Endothelial cell (in vitro differentiated cells): ENCODE results near the gene HGFAC. TPM values are rescaled to one million over a fixed set of nuclear protein-coding genes. Genes with fewer than 3 reads are reported as not detected.

ENCODE experiments used
- DNase-seq: peaks from one replicate; pipeline ENCODE4 v3.0.0; 2021; ENCODE audit warnings: low spot score
- H3K27ac Mint-ChIP-seq: one replicate; pipeline ENCODE4 v1.8.0; 2021; ENCODE audit warnings: mixed read lengths, inconsistent platforms; ENCODE audit not compliant: unreplicated experiment
- H3K27me3 Mint-ChIP-seq: one replicate; pipeline ENCODE4 v1.8.0; 2021; ENCODE audit warnings: mild to moderate bottlenecking, moderate library complexity, mixed read lengths, inconsistent platforms; ENCODE audit not compliant: unreplicated experiment
- H3K36me3 Mint-ChIP-seq: one replicate; pipeline ENCODE4 v1.8.0; 2021; ENCODE audit warnings: mild to moderate bottlenecking, low read depth, mixed read lengths, inconsistent platforms; ENCODE audit not compliant: unreplicated experiment
- H3K4me1 Mint-ChIP-seq: one replicate; pipeline ENCODE4 v1.8.0; 2021; ENCODE audit warnings: mild to moderate bottlenecking, mixed read lengths, inconsistent platforms; ENCODE audit not compliant: unreplicated experiment
- H3K4me3 Mint-ChIP-seq: one replicate; pipeline ENCODE4 v1.8.0; 2021; ENCODE audit warnings: mild to moderate bottlenecking, mixed read lengths, inconsistent platforms; ENCODE audit not compliant: unreplicated experiment
- H3K9me3 Mint-ChIP-seq: one replicate; pipeline ENCODE4 v1.8.0; 2021; ENCODE audit warnings: mixed read lengths, inconsistent platforms; ENCODE audit not compliant: unreplicated experiment
- total RNA-seq: library from RNA; stranded (reverse); fragmentation: NEBNext Ultra II Directional; extraction: Animal tissue kit (Norgen Biotek cat#: 25700); gene quantifications from one replicate; pipeline ENCODE4 v1.2.1, GENCODE V29; 2021; ENCODE audit not compliant: unreplicated experiment
- TF ChIP-seq, protein P1 (sequence below): fragments of 200-600 bp; sonication (generic); IDR thresholded peaks from one replicate; pipeline ENCODE4 v1.5.0; 2021; ENCODE audit warnings: antibody characterized with exemption; ENCODE audit not compliant: unreplicated experiment

The HGFAC gene
- total RNA-seq, 1 donor from 2014 or later, result 2.4 TPM

DNA sequence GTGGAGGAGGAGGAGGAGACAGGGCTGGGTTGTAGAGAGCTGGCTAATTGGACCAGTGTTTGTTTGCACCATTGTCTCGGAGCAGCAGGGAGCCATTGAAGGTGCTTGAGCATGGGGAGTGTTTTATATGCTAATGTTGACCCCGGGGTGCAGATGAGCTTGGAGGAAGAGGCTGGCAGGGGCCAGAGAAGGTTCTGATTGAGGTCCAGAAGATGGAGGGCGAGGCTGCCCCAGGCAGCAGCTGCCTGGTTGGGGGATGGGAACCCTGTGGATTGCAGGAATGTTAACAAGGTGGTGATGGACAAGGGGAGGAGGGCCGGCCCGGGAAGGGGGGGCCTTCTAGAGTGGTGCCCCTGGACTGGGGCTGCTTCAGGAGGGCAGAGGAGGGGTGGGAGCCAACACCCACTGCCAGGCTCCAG, 39.4 kb downstream of the HGFAC start:
- Mint-ChIP-seq H3K9me3 (no peaks in the 10 kb centered on the region), H3K36me3 (no peaks in the 10 kb centered on the region)
- DNase-seq, result no peak

DNA sequence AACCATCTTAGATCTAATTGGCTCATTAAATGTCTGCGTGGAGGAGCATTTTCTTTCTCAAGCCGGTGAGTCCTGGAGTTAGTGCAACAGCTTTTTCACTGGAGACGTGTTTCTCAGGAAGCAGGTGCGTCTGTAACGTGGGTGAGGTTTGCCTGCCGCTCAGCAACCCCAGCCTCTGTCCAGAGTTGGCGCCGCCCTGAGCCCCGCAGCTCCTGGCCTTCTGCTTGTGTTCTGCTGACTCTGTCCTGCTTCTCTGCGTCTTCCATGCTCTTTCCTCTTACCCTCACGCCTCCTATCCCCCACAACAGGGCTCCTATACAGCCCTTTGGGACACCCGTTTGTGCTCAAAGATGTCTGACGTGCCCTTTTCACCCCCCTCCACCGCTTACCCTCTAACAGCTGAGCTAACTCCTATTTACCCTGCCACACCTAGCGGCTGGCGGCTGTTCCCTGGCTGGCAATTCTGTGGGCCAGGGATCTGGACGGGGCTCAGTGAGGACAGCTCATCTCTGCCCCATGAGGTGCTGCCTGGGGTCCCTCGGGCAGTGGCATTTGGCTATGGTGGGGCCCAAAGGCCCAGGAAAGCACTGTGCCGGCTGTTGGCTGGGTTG, 40.1 kb downstream of the HGFAC start:
- Mint-ChIP-seq H3K27ac (no peak overlapping the region), H3K4me3 (no peak overlapping the region), H3K4me1 (peaks cover 2% of the 10 kb centered on the region), H3K36me3 (no peaks in the 10 kb centered on the region), H3K9me3 (no peaks in the 10 kb centered on the region), H3K27me3 (peaks cover 4% of the 10 kb centered on the region)
- DNase-seq, result no peak
- TF ChIP-seq, protein P1, sequence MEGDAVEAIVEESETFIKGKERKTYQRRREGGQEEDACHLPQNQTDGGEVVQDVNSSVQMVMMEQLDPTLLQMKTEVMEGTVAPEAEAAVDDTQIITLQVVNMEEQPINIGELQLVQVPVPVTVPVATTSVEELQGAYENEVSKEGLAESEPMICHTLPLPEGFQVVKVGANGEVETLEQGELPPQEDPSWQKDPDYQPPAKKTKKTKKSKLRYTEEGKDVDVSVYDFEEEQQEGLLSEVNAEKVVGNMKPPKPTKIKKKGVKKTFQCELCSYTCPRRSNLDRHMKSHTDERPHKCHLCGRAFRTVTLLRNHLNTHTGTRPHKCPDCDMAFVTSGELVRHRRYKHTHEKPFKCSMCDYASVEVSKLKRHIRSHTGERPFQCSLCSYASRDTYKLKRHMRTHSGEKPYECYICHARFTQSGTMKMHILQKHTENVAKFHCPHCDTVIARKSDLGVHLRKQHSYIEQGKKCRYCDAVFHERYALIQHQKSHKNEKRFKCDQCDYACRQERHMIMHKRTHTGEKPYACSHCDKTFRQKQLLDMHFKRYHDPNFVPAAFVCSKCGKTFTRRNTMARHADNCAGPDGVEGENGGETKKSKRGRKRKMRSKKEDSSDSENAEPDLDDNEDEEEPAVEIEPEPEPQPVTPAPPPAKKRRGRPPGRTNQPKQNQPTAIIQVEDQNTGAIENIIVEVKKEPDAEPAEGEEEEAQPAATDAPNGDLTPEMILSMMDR, result no peak

More for the DNA sequence above, 39.4 kb downstream of the HGFAC start:
- Mint-ChIP-seq H3K4me1 (no peaks in the 10 kb centered on the region), H3K27me3 (peaks cover 4% of the 10 kb centered on the region), H3K4me3 (no peak overlapping the region), H3K27ac (no peak overlapping the region)
- TF ChIP-seq, protein P1, result no peak

DNA sequence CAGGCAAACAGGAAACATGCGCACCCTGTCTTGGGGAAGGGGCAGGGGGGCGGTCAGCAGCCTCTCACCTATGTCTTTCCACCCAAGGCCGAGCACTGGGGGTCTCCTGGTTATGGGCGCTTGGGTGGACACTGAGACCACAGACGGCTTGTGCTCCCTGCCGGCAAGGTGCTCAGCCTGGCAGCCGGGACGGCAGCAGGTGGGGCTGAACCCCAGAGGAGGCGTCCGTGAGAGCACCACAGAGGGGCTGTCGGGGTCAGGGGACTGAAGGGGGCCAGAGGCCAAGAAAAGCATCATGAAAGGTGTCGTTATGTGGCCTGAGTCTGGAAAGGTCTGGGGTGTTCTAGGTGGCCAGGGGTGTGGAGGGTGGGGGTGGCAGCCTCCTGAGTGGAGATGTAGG, 40.9 kb downstream of the HGFAC start:
- Mint-ChIP-seq H3K4me1 (peaks cover 2% of the 10 kb centered on the region), H3K36me3 (no peaks in the 10 kb centered on the region), H3K27ac (no peak overlapping the region), H3K9me3 (no peaks in the 10 kb centered on the region), H3K4me3 (no peak overlapping the region), H3K27me3 (peaks cover 4% of the 10 kb centered on the region)
- DNase-seq, result no peak
- TF ChIP-seq, protein P1, result no peak

DNA sequence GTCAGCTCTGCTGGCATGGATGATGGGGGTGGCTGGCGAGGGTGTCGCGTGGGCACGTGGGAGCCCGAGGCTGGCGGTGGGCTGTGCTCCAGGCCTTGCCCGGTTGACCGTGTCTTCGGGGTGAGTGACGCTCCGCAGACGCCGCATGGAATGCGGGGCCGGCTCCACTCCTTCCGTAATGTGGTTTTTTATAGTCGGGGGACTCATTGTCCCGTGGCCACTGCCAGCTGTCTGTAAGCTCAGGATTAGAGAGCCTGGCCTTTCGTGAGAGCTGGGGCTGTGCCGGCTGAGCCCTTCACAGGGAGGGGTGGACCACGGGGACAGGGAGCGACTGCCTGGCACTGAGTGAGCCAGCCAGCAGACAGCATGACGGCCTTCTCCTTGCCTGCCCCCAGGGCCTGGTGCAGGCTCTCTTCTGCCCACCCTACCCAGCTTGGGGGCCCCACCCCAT, 41.7 kb downstream of the HGFAC start:
- no peak overlapping the region for H3K27ac Mint-ChIP-seq
- no peaks in the 10 kb centered on the region for H3K9me3 Mint-ChIP-seq
- no peak for DNase-seq
- no peaks in the 10 kb centered on the region for H3K36me3 Mint-ChIP-seq
- H3K27me3 Mint-ChIP-seq, result peaks cover 4% of the 10 kb centered on the region
- H3K4me3 Mint-ChIP-seq, result no peak overlapping the region
- peaks cover 2% of the 10 kb centered on the region for H3K4me1 Mint-ChIP-seq
- TF ChIP-seq, protein P1, result no peak
